ENCODE measurements around the gene CACNA1G. TPM values are rescaled to one million over a fixed set of nuclear protein-coding genes. Genes with fewer than 3 reads are reported as not detected.

Gene CACNA1G
- total RNA-seq, 2 donors from 2014 or later, result 0.07 to 0.14 TPM

GRCh38 chr17:50523208-50523607 is 37.3 kb upstream of the CACNA1G start:
- Mint-ChIP-seq H3K36me3 (ENCODE audit: insufficient read depth in 2 of 2) (no peaks in the 10 kb centered on the region), H3K4me3 (no peak overlapping the region)
- ATAC-seq (replicated peaks in 1 of 2), result no peak

GRCh38 chr17:50524838-50525237 is 35.7 kb upstream of the CACNA1G start:
- no peak overlapping the region for H3K4me3 Mint-ChIP-seq
- DNase-seq, result no peak
- no peaks in the 10 kb centered on the region for H3K9me3 Mint-ChIP-seq
- no peak overlapping the region for H3K27ac Mint-ChIP-seq
- H3K4me1 Mint-ChIP-seq (ENCODE audit: low read depth), result no peaks in the 10 kb centered on the region
- peaks cover 10% of the 10 kb centered on the region for H3K27me3 Mint-ChIP-seq (ENCODE audit: low read depth)
- H3K36me3 Mint-ChIP-seq (ENCODE audit: insufficient read depth in 2 of 2), result no peaks in the 10 kb centered on the region
- ATAC-seq (replicated peaks in 1 of 2), result no peak

More at GRCh38 chr17:50523208-50523607, 37.3 kb upstream of the CACNA1G start:
- H3K4me1 Mint-ChIP-seq (ENCODE audit: low read depth), result no peaks in the 10 kb centered on the region
- DNase-seq, result no peak
- no peaks in the 10 kb centered on the region for H3K9me3 Mint-ChIP-seq
- no peak overlapping the region for H3K27ac Mint-ChIP-seq
- no peaks in the 10 kb centered on the region for H3K27me3 Mint-ChIP-seq (ENCODE audit: low read depth)

GRCh38 chr17:50527155-50527762 is 33.3 kb upstream of the CACNA1G start:
- peaks cover 33% of the 10 kb centered on the region for H3K27me3 Mint-ChIP-seq (ENCODE audit: low read depth)

GRCh38 chr17:50527949-50528474 is 32.5 kb upstream of the CACNA1G start:
- DNase-seq (no peak), ATAC-seq (replicated peaks in 1 of 2) (no peak)
- Mint-ChIP-seq H3K27ac (no peak overlapping the region), H3K27me3 (ENCODE audit: low read depth) (peaks cover 40% of the 10 kb centered on the region), H3K4me3 (no peak overlapping the region), H3K4me1 (ENCODE audit: low read depth) (no peaks in the 10 kb centered on the region), H3K36me3 (ENCODE audit: insufficient read depth in 2 of 2) (no peaks in the 10 kb centered on the region), H3K9me3 (no peaks in the 10 kb centered on the region)

More at GRCh38 chr17:50527155-50527762, 33.3 kb upstream of the CACNA1G start:
- Mint-ChIP-seq H3K36me3 (ENCODE audit: insufficient read depth in 2 of 2) (no peaks in the 10 kb centered on the region), H3K4me1 (ENCODE audit: low read depth) (no peaks in the 10 kb centered on the region), H3K9me3 (no peaks in the 10 kb centered on the region), H3K4me3 (no peak overlapping the region), H3K27ac (no peak overlapping the region)
- no peak for DNase-seq
- ATAC-seq (replicated peaks in 1 of 2), result no peak

GRCh38 chr17:50529849-50530248 is 30.7 kb upstream of the CACNA1G start:
- DNase-seq, result no peak
- H3K36me3 Mint-ChIP-seq (ENCODE audit: insufficient read depth in 2 of 2), result no peaks in the 10 kb centered on the region
- H3K27ac Mint-ChIP-seq, result no peak overlapping the region
- H3K9me3 Mint-ChIP-seq, result no peaks in the 10 kb centered on the region
- no peak overlapping the region for H3K4me3 Mint-ChIP-seq
- H3K27me3 Mint-ChIP-seq (ENCODE audit: low read depth), result peaks cover 59% of the 10 kb centered on the region
- peaks cover 18% of the 10 kb centered on the region for H3K4me1 Mint-ChIP-seq (ENCODE audit: low read depth)
- no peak for ATAC-seq (replicated peaks in 1 of 2)

- peaks cover 18% of the 10 kb centered on the region for H3K4me1 Mint-ChIP-seq (ENCODE audit: low read depth)
- no peaks in the 10 kb centered on the region for H3K9me3 Mint-ChIP-seq
- peaks cover 59% of the 10 kb centered on the region for H3K27me3 Mint-ChIP-seq (ENCODE audit: low read depth)
- no peak for DNase-seq
- H3K27ac Mint-ChIP-seq, result no peak overlapping the region
- no peak overlapping the region for H3K4me3 Mint-ChIP-seq
- ATAC-seq (replicated peaks in 1 of 2), result no peak
- no peaks in the 10 kb centered on the region for H3K36me3 Mint-ChIP-seq (ENCODE audit: insufficient read depth in 2 of 2)
These were observed 29.0 kb upstream of the CACNA1G start for GRCh38 chr17:50531428-50532025.

GRCh38 chr17:50532452-50533024 is 28.0 kb upstream of the CACNA1G start, which contains the start of gene EPN3:
EPN3 (plus strand) TSS chr17:50532735; CDS start chr17:50536557, 3,822 bp downstream.
- no peak within 1 kb of the TSS for H3K27ac Mint-ChIP-seq

GRCh38 chr17:50533185-50533584 is 27.3 kb upstream of the CACNA1G start:
- no peak for ATAC-seq (replicated peaks in 1 of 2)
- Mint-ChIP-seq H3K27me3 (ENCODE audit: low read depth) (peaks cover 59% of the 10 kb centered on the region), H3K9me3 (no peaks in the 10 kb centered on the region), H3K4me3 (no peak overlapping the region), H3K27ac (no peak overlapping the region), H3K36me3 (ENCODE audit: insufficient read depth in 2 of 2) (no peaks in the 10 kb centered on the region), H3K4me1 (ENCODE audit: low read depth) (peaks cover 18% of the 10 kb centered on the region)
- DNase-seq, result no peak

More at GRCh38 chr17:50532452-50533024, 28.0 kb upstream of the CACNA1G start, which contains the start of gene EPN3:
- H3K36me3 Mint-ChIP-seq (ENCODE audit: insufficient read depth in 2 of 2), result no peaks in the 10 kb centered on the region
- peaks cover 59% of the 10 kb centered on the region for H3K27me3 Mint-ChIP-seq (ENCODE audit: low read depth)
- ATAC-seq (replicated peaks in 1 of 2), result no peak
- no peaks in the 10 kb centered on the region for H3K9me3 Mint-ChIP-seq
- no peak for DNase-seq
- peaks cover 18% of the 10 kb centered on the region for H3K4me1 Mint-ChIP-seq (ENCODE audit: low read depth)
- no peak within 1 kb of the TSS for H3K4me3 Mint-ChIP-seq

- Mint-ChIP-seq H3K4me1 (ENCODE audit: low read depth) (peaks cover 18% of the 10 kb centered on the region), H3K27me3 (ENCODE audit: low read depth) (peaks cover 59% of the 10 kb centered on the region), H3K9me3 (no peaks in the 10 kb centered on the region), H3K4me3 (peak overlapping the region; percentile 24 to 56), H3K27ac (no peak overlapping the region), H3K36me3 (ENCODE audit: insufficient read depth in 2 of 2) (no peaks in the 10 kb centered on the region)
- no peak for ATAC-seq (replicated peaks in 1 of 2)
- DNase-seq, result no peak
These were observed 26.8 kb upstream of the CACNA1G start for GRCh38 chr17:50533720-50534148.

- Mint-ChIP-seq H3K9me3 (no peaks in the 10 kb centered on the region), H3K36me3 (ENCODE audit: insufficient read depth in 2 of 2) (no peaks in the 10 kb centered on the region), H3K4me1 (ENCODE audit: low read depth) (peaks cover 18% of the 10 kb centered on the region), H3K4me3 (peak overlapping the region; percentile 24 to 56), H3K27ac (no peak overlapping the region), H3K27me3 (ENCODE audit: low read depth) (peaks cover 53% of the 10 kb centered on the region)
- DNase-seq (peak; percentile 40 to 47), ATAC-seq (replicated peaks in 1 of 2) (peak; percentile 75 to 76)
These were observed 26.1 kb upstream of the CACNA1G start for GRCh38 chr17:50534222-50534978.

GRCh38 chr17:50534979-50535326 is 25.6 kb upstream of the CACNA1G start:
- Mint-ChIP-seq H3K4me3 (no peak overlapping the region), H3K4me1 (ENCODE audit: low read depth) (peaks cover 18% of the 10 kb centered on the region), H3K27ac (no peak overlapping the region), H3K9me3 (no peaks in the 10 kb centered on the region), H3K36me3 (ENCODE audit: insufficient read depth in 2 of 2) (no peaks in the 10 kb centered on the region), H3K27me3 (ENCODE audit: low read depth) (peaks cover 47% of the 10 kb centered on the region)
- no peak for DNase-seq
- no peak for ATAC-seq (replicated peaks in 1 of 2)

- H3K36me3 Mint-ChIP-seq (ENCODE audit: insufficient read depth in 2 of 2), result no peaks in the 10 kb centered on the region
- H3K27me3 Mint-ChIP-seq (ENCODE audit: low read depth), result peaks cover 44% of the 10 kb centered on the region
- DNase-seq (no peak), ATAC-seq (replicated peaks in 1 of 2) (no peak)
- no peaks in the 10 kb centered on the region for H3K9me3 Mint-ChIP-seq
- H3K27ac Mint-ChIP-seq, result no peak overlapping the region
- H3K4me1 Mint-ChIP-seq (ENCODE audit: low read depth), result peaks cover 18% of the 10 kb centered on the region
- no peak overlapping the region for H3K4me3 Mint-ChIP-seq
These were observed 25.1 kb upstream of the CACNA1G start for GRCh38 chr17:50535407-50535806.
